NCI-H1694 (cell line): ENCODE data around the gene FOXP1.

Experiments used
- DNase-seq: peaks from one replicate; lab custom pipeline; 2025; lab: John Stamatoyannopoulos, UW

Gene FOXP1

GRCh38 chr3:71264840-71265239 is 318.7 kb downstream of the FOXP1 start:
- DNase-seq = no peak

GRCh38 chr3:71262364-71263265 is 320.9 kb downstream of the FOXP1 start:
- no peak for DNase-seq

GRCh38 chr3:71260782-71261181 is 322.7 kb downstream of the FOXP1 start:
- no peak for DNase-seq

- no peak for DNase-seq
These were observed 325.0 kb downstream of the FOXP1 start for GRCh38 chr3:71258526-71258925.

GRCh38 chr3:71258116-71258515 is 325.4 kb downstream of the FOXP1 start:
- no peak for DNase-seq

- no peak for DNase-seq
These were observed 328.0 kb downstream of the FOXP1 start for GRCh38 chr3:71255498-71255897.

- no peak for DNase-seq
These were observed 329.1 kb downstream of the FOXP1 start for GRCh38 chr3:71254281-71255057.

GRCh38 chr3:71253169-71253568 is 330.4 kb downstream of the FOXP1 start:
- no peak for DNase-seq

- no peak for DNase-seq
These were observed 331.1 kb downstream of the FOXP1 start for GRCh38 chr3:71252466-71252865.

- no peak for DNase-seq
These were observed 332.3 kb downstream of the FOXP1 start for GRCh38 chr3:71251156-71251775.

GRCh38 chr3:71250026-71250425 is 333.5 kb downstream of the FOXP1 start:
- no peak for DNase-seq

GRCh38 chr3:71247958-71248335 is 335.6 kb downstream of the FOXP1 start:
- no peak for DNase-seq

GRCh38 chr3:71247221-71247957 is 336.1 kb downstream of the FOXP1 start:
- no peak for DNase-seq

- DNase-seq = no peak
These were observed 337.3 kb downstream of the FOXP1 start for GRCh38 chr3:71245971-71246880.

- no peak for DNase-seq
These were observed 338.6 kb downstream of the FOXP1 start for GRCh38 chr3:71244826-71245488.

GRCh38 chr3:71244153-71244825 is 339.2 kb downstream of the FOXP1 start:
- no peak for DNase-seq

- DNase-seq = no peak
These were observed 340.3 kb downstream of the FOXP1 start for GRCh38 chr3:71243229-71243628.

- no peak for DNase-seq
These were observed 341.5 kb downstream of the FOXP1 start for GRCh38 chr3:71241981-71242560.

GRCh38 chr3:71241246-71241901 is 342.2 kb downstream of the FOXP1 start:
- DNase-seq = no peak
